GM10266 (cell line): ENCODE measurements around the gene NAT16.

Experiments
- DNase-seq: peaks from one replicate; pipeline ENCODE4 v3.0.0; 2012; ENCODE audit errors: extremely low spot score
- TF ChIP-seq, protein P1 (sequence below): IDR thresholded peaks from 2 replicates; pipeline ENCODE4 v1.5.1; 2012; ENCODE audit warnings: mild to moderate bottlenecking, low read depth; ENCODE audit not compliant: control insufficient read depth, insufficient read depth; ENCODE audit errors: missing control alignments

Gene NAT16

DNA sequence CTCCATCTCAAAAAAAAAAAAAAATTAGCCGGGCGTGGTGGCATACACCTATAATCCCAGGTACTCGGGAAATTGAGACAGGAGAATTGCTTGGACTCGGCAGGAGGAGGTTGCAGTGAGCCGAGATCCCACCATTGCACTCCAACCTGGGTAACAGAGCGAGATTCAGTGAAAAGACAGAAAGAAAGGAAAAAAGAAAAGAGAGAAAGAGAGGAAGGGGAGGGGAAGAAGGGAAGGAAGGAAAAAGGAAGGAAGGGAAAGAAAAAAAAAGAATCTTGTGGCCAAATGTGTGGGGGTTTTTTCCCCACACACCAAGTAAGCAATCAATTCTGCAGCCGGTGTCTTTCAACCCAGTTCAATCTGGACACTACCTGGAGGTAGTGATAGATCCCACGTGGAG, 9.0 kb upstream of the NAT16 start:
- TF ChIP-seq, protein P1, sequence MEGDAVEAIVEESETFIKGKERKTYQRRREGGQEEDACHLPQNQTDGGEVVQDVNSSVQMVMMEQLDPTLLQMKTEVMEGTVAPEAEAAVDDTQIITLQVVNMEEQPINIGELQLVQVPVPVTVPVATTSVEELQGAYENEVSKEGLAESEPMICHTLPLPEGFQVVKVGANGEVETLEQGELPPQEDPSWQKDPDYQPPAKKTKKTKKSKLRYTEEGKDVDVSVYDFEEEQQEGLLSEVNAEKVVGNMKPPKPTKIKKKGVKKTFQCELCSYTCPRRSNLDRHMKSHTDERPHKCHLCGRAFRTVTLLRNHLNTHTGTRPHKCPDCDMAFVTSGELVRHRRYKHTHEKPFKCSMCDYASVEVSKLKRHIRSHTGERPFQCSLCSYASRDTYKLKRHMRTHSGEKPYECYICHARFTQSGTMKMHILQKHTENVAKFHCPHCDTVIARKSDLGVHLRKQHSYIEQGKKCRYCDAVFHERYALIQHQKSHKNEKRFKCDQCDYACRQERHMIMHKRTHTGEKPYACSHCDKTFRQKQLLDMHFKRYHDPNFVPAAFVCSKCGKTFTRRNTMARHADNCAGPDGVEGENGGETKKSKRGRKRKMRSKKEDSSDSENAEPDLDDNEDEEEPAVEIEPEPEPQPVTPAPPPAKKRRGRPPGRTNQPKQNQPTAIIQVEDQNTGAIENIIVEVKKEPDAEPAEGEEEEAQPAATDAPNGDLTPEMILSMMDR, result no peak
- no peak for DNase-seq

DNA sequence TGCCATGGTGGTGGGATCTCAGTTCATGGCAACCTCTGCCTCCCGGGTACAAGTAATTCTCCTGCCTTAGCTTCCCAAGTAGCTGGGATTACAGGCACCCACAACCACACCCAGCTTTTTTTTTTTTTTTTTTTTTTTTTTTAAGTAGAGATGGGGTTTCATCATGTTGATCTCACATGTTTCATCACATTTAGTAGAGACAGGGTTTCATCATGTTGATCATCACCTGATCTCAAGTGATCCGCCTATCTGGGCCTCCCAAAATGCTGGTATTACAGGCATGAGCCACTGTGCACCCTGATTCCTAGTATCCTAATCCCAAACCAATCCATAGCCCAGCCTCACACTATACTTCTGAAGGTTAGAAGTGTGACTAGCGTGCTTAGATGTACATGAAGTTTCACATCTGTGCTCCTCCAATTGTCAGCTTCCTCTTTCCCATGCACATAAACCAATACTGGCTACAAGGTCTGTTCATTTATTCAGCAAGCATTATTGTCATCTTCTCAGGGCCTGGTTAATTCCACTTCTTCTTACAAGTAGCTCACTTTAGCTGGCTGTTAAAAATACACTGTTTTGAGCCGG, 6.8 kb upstream of the NAT16 start:
- TF ChIP-seq, protein P1, result no peak
- DNase-seq, result no peak

- TF ChIP-seq, protein P1, result no peak
- DNase-seq, result no peak
Measured at GRCh38 chr7:101186194-101186593, 6.1 kb upstream of the NAT16 start.

- no peak for DNase-seq
- TF ChIP-seq, protein P1, result no peak
Measured at GRCh38 chr7:101185258-101185839, 5.3 kb upstream of the NAT16 start.

DNA sequence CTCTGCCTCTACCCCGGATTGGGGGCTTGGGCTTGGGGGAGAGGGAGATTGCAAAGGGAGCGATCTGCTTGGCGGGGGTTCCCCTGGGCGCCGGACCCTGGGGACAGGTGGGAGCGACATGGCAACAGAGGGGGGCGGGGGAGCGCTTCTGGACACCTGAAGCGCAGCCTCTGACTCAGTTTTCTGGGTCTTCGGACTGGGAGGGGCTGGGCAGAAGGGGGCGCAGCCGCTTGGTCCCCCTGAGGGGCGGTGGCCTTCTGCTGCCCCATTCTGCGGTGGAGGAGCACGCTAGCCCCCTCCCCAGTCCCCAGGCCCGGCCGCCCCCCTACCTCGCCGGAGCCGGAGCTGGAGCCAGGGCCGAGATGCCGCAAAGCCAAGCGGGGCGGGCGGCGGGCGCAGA, 380 bp downstream of the NAT16 start:
- DNase-seq, result no peak
- TF ChIP-seq, protein P1, result no peak

- DNase-seq, result no peak
- TF ChIP-seq, protein P1, result no peak
Measured at GRCh38 chr7:101179117-101179516, 976 bp downstream of the NAT16 start.

GRCh38 chr7:101177644-101178043, 2.4 kb downstream of the NAT16 start:
- TF ChIP-seq, protein P1, result no peak
- no peak for DNase-seq
